Osteoblast (primary cell): ENCODE results near the gene IL15. TPM values are rescaled to one million over a fixed set of nuclear protein-coding genes. Genes with fewer than 3 reads are reported as not detected.

Experiments
- DNase-seq: peaks from one replicate; pipeline ENCODE4 v3.0.0; 2011; ENCODE audit warnings: low spot score, mixed read lengths; ENCODE audit not compliant: insufficient read length; ENCODE audit errors: missing footprints
- H2AFZ ChIP-seq: 2 replicates; pipeline ENCODE4 v1.6.0; 2011; ENCODE audit warnings: mild to moderate bottlenecking, low read length
- H3K27ac ChIP-seq: 2 replicates; pipeline ENCODE4 v1.5.1; 2011; ENCODE audit warnings: mild to moderate bottlenecking, low read depth, low read length, moderate library complexity
- H3K27me3 ChIP-seq: 2 replicates; pipeline ENCODE4 v1.6.0; 2012; ENCODE audit warnings: mild to moderate bottlenecking, control low read depth, inconsistent platforms, low read length, moderate library complexity; ENCODE audit not compliant: insufficient read depth
- H3K36me3 ChIP-seq: 2 replicates; pipeline ENCODE4 v1.5.1; 2011; ENCODE audit warnings: mild to moderate bottlenecking, low read length, control low read depth, moderate library complexity; ENCODE audit not compliant: insufficient read depth
- H3K4me1 ChIP-seq: 2 replicates; pipeline ENCODE4 v1.5.1; 2011; ENCODE audit warnings: mild to moderate bottlenecking, low read length, control low read depth, moderate library complexity; ENCODE audit not compliant: insufficient read depth
- H3K4me2 ChIP-seq: 2 replicates; pipeline ENCODE4 v1.6.0; 2011; ENCODE audit warnings: mild to moderate bottlenecking, low read length; ENCODE audit not compliant: insufficient read depth
- H3K4me3 ChIP-seq: fragments of 200-600 bp; sonication (generic); 3 replicates; pipeline ENCODE4 v1.5.1; 2012; ENCODE audit warnings: mild to moderate bottlenecking, low read length, inconsistent platforms; ENCODE audit not compliant: insufficient read depth
- H3K79me2 ChIP-seq: 2 replicates; pipeline ENCODE4 v1.6.0; 2012; ENCODE audit warnings: mild to moderate bottlenecking, low read length, control low read depth, inconsistent platforms; ENCODE audit not compliant: insufficient read depth
- H3K9me3 ChIP-seq: 2 replicates; pipeline ENCODE4 v1.5.1; 2011; ENCODE audit warnings: low read depth, low read length, control low read depth
- H4K20me1 ChIP-seq: 2 replicates; pipeline ENCODE4 v1.6.0; 2012; ENCODE audit warnings: mild to moderate bottlenecking, low read length, control low read depth; ENCODE audit not compliant: insufficient read depth
- CTCF ChIP-seq: IDR thresholded peaks from 2 replicates; pipeline ENCODE4 v1.5.1; 2011; ENCODE audit warnings: mild to moderate bottlenecking, low read depth, low read length, moderate library complexity; ENCODE audit errors: extremely low read depth
- total RNA-seq: library from RNA; depleted of rRNA; stranded (reverse); fragments of >200 nt; gene quantifications from 2 replicates; pipeline ENCODE4 v1.2.3, GENCODE V29; 2012

The IL15 gene
- total RNA-seq, 1 donor = 3.3 TPM

- DNase-seq = no peak
- H3K79me2 ChIP-seq = no peaks in the 10 kb centered on the region
- H3K36me3 ChIP-seq = no peaks in the 10 kb centered on the region
- H3K4me2 ChIP-seq = no peak overlapping the region
- no peak for TF ChIP-seq CTCF
- no peak overlapping the region for H3K27ac ChIP-seq
- H3K4me1 ChIP-seq = no peaks in the 10 kb centered on the region
- H3K9me3 ChIP-seq = no peaks in the 10 kb centered on the region
- H2AFZ ChIP-seq = no peak overlapping the region
- no peaks in the 10 kb centered on the region for H4K20me1 ChIP-seq
- no peaks in the 10 kb centered on the region for H3K27me3 ChIP-seq
- no peak overlapping the region for H3K4me3 ChIP-seq
Observed at GRCh38 chr4:141702472-141703182, 66.2 kb downstream of the IL15 start.

DNA sequence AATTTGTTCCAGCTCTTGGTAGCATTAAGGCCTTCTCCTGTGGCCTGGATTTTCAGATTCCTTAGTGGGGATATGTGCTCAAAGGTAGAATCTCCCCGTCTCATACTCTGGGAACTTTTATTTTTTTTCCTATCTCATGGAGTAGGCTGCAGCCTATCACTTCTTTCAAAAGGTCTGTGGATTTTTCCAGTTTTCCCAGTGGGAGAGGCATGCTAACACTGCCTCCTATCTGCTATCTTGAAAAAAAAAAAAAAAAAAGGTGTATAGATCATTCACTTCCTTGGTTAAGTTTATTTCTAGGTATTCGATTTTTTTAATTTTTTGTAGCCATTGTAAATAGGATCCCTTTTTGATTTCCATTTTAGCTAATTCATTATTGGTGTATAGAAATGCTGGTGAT lies 67.1 kb downstream of the IL15 start:
- H4K20me1 ChIP-seq = no peaks in the 10 kb centered on the region
- H3K27me3 ChIP-seq = no peaks in the 10 kb centered on the region
- H3K9me3 ChIP-seq = no peaks in the 10 kb centered on the region
- DNase-seq = no peak
- TF ChIP-seq CTCF = peak; percentile 24
- no peak overlapping the region for H2AFZ ChIP-seq
- H3K4me1 ChIP-seq = no peaks in the 10 kb centered on the region
- H3K4me2 ChIP-seq = no peak overlapping the region
- no peak overlapping the region for H3K27ac ChIP-seq
- H3K79me2 ChIP-seq = no peaks in the 10 kb centered on the region
- no peak overlapping the region for H3K4me3 ChIP-seq
- no peaks in the 10 kb centered on the region for H3K36me3 ChIP-seq

DNA sequence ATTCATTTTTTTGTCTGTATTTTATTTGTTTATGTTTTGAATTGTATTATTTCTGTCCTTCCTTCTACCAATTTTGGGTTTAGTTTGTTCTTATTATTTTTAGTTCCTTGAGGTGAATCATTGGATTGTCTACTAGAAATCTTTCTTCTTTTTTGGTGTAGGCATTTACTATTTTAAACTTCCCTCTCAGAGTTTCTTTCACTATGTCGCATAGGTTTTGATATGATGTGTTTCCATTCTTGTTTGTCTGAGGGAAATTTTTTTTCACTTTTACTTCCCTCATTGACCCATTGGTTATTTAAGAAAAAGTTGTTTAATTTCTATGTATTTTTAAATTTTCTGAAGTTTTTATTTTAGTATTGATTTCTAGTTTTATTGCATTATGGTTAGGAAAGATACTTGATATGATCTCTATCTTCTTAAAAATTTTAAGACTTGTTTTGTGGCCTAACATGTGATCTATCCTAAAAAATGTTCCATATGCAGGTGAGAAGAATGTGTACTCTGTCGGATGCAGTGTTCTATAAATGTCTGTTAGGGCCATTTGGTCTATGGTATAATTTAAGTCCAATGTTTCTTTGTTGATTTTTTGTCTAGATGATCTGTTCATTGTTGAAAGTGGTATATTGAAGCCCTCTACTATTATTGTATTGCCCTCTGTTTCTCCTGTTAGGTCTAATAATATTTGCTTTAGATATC lies 68.8 kb downstream of the IL15 start:
- no peak for DNase-seq
- no peak for TF ChIP-seq CTCF
- H3K79me2 ChIP-seq = no peaks in the 10 kb centered on the region
- H3K27me3 ChIP-seq = no peaks in the 10 kb centered on the region
- no peaks in the 10 kb centered on the region for H3K4me1 ChIP-seq
- H3K27ac ChIP-seq = no peak overlapping the region
- H3K9me3 ChIP-seq = no peaks in the 10 kb centered on the region
- H3K36me3 ChIP-seq = no peaks in the 10 kb centered on the region
- no peak overlapping the region for H3K4me2 ChIP-seq
- no peak overlapping the region for H2AFZ ChIP-seq
- no peak overlapping the region for H3K4me3 ChIP-seq
- no peaks in the 10 kb centered on the region for H4K20me1 ChIP-seq

- Histone ChIP-seq H3K9me3 (no peaks in the 10 kb centered on the region), H3K79me2 (no peaks in the 10 kb centered on the region), H3K4me2 (no peak overlapping the region), H2AFZ (no peak overlapping the region), H4K20me1 (no peaks in the 10 kb centered on the region), H3K4me1 (no peaks in the 10 kb centered on the region), H3K27me3 (no peaks in the 10 kb centered on the region), H3K27ac (no peak overlapping the region), H3K4me3 (no peak overlapping the region), H3K36me3 (no peaks in the 10 kb centered on the region)
- TF ChIP-seq CTCF = no peak
- no peak for DNase-seq
Observed at GRCh38 chr4:141705747-141706377, 69.5 kb downstream of the IL15 start.
